ENCODE measurements around the gene DYDC1.

Gene DYDC1

DNA sequence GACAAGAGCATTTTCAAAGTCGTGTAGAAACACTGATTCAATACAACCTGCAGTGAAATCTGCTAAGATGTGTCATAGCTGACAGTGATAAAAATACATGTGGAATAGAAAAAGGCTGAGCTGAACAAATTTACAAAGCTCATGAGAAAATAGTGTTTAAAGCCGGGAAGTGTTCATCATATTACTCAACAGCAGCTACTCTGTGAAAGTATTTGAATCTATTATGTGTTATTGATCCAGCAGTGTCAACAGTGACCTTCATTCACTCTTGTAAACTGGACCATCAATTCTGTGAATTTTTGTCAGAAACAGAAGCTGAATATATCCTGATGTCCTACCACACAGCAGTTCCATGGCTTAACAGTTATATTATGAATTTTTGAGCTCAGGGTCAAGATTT is 11.6 kb downstream of the DYDC1 start:
- H3K4me3 ChIP-seq (ENCODE audit: low read length) = no peak overlapping the region
- no peaks in the 10 kb centered on the region for H3K27me3 ChIP-seq (ENCODE audit: control insufficient read depth, low read length)
- H3K4me2 ChIP-seq (ENCODE audit: low read length) = no peak overlapping the region
- no peaks in the 10 kb centered on the region for H3K9me3 ChIP-seq (ENCODE audit: control insufficient read depth, insufficient read depth, low read length)
- H3K9me2 ChIP-seq (replicated peaks; ENCODE audit: control insufficient read depth, low read length) = no peaks in the 10 kb centered on the region
- H3K27ac ChIP-seq (ENCODE audit: low read depth, low read length) = no peak overlapping the region
- H3F3A ChIP-seq (ENCODE audit: control insufficient read depth, insufficient read depth) = no peaks in the 10 kb centered on the region
- no peaks in the 10 kb centered on the region for H3K4me1 ChIP-seq (ENCODE audit: control insufficient read depth, low read length)
- TF ChIP-seq, protein P1, sequence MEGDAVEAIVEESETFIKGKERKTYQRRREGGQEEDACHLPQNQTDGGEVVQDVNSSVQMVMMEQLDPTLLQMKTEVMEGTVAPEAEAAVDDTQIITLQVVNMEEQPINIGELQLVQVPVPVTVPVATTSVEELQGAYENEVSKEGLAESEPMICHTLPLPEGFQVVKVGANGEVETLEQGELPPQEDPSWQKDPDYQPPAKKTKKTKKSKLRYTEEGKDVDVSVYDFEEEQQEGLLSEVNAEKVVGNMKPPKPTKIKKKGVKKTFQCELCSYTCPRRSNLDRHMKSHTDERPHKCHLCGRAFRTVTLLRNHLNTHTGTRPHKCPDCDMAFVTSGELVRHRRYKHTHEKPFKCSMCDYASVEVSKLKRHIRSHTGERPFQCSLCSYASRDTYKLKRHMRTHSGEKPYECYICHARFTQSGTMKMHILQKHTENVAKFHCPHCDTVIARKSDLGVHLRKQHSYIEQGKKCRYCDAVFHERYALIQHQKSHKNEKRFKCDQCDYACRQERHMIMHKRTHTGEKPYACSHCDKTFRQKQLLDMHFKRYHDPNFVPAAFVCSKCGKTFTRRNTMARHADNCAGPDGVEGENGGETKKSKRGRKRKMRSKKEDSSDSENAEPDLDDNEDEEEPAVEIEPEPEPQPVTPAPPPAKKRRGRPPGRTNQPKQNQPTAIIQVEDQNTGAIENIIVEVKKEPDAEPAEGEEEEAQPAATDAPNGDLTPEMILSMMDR (IDR thresholded peaks at IDR 0.05; ENCODE audit: low read depth, low read length, poor library complexity, severe bottlenecking) = no peak
- no peak for TF ChIP-seq EZH2phosphoT487 (IDR thresholded peaks at IDR 0.05; ENCODE audit: borderline replicate concordance, low read length)
- no peaks in the 10 kb centered on the region for H3K79me2 ChIP-seq (ENCODE audit: control insufficient read depth, low read length)
- no peaks in the 10 kb centered on the region for H3K36me3 ChIP-seq (ENCODE audit: control insufficient read depth, low read length)
- no peaks in the 10 kb centered on the region for H4K20me1 ChIP-seq (ENCODE audit: control insufficient read depth, insufficient read depth, low read depth, low read length)

DNA sequence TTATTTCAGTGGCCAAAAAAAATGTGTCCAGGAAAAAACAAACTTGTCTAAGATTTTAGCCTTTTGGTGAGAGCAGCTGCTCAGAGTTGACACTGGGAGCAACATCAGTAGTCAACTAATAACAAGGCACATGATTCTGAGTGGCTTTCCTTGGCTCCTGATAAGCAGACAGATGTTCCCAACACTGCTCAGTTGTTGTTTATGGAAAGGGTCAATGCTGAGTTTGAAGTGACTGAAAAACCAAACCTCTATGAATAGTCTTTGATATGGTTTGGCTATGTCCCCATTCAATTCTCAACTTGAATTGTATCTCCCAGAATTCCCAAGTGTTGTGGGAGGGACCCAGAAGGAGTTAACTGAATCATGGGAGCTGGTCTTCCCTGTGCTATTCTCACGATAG is 12.3 kb downstream of the DYDC1 start:
- Histone ChIP-seq H3K79me2 (ENCODE audit: control insufficient read depth, low read length) (no peaks in the 10 kb centered on the region), H4K20me1 (ENCODE audit: control insufficient read depth, insufficient read depth, low read depth, low read length) (no peaks in the 10 kb centered on the region), H3K4me1 (ENCODE audit: control insufficient read depth, low read length) (no peaks in the 10 kb centered on the region), H3K9me2 (replicated peaks; ENCODE audit: control insufficient read depth, low read length) (no peaks in the 10 kb centered on the region), H3K27me3 (ENCODE audit: control insufficient read depth, low read length) (no peaks in the 10 kb centered on the region), H3K9me3 (ENCODE audit: control insufficient read depth, insufficient read depth, low read length) (no peaks in the 10 kb centered on the region), H3K4me3 (ENCODE audit: low read length) (no peak overlapping the region), H3F3A (ENCODE audit: control insufficient read depth, insufficient read depth) (no peaks in the 10 kb centered on the region), H3K36me3 (ENCODE audit: control insufficient read depth, low read length) (no peaks in the 10 kb centered on the region), H3K27ac (ENCODE audit: low read depth, low read length) (no peak overlapping the region), H3K4me2 (ENCODE audit: low read length) (no peak overlapping the region)
- TF ChIP-seq, protein P1 (IDR thresholded peaks at IDR 0.05; ENCODE audit: low read depth, low read length, poor library complexity, severe bottlenecking) = no peak
- no peak for TF ChIP-seq EZH2phosphoT487 (IDR thresholded peaks at IDR 0.05; ENCODE audit: borderline replicate concordance, low read length)

DNA sequence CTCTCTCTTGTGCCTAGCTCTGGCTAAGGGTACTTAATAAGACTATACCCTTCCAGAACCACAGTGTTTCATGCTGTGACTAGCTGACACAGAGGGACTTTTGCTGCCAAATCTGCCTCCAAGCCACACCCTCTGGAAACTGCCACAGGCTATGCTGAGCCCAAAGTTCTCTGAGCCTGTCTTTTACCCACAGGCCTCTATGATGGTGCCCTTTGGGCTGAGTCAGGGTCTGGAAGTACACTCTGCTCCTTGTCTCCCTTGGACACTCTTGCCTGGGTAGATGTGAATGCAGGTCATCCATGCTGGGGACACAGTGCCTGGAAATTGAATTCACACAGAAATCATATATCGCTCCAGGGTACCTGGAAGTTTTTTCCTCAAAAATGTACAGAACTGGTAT is 22.6 kb downstream of the DYDC1 start:
- H3K4me1 ChIP-seq (ENCODE audit: control insufficient read depth, low read length) = no peaks in the 10 kb centered on the region
- TF ChIP-seq, protein P1 (IDR thresholded peaks at IDR 0.05; ENCODE audit: low read depth, low read length, poor library complexity, severe bottlenecking) = no peak
- TF ChIP-seq EZH2phosphoT487 (IDR thresholded peaks at IDR 0.05; ENCODE audit: borderline replicate concordance, low read length) = no peak
- no peaks in the 10 kb centered on the region for H3K9me2 ChIP-seq (replicated peaks; ENCODE audit: control insufficient read depth, low read length)
- H3K9me3 ChIP-seq (ENCODE audit: control insufficient read depth, insufficient read depth, low read length) = no peaks in the 10 kb centered on the region
- H4K20me1 ChIP-seq (ENCODE audit: control insufficient read depth, insufficient read depth, low read depth, low read length) = no peaks in the 10 kb centered on the region
- no peak overlapping the region for H3K4me3 ChIP-seq (ENCODE audit: low read length)
- no peak overlapping the region for H3K4me2 ChIP-seq (ENCODE audit: low read length)
- H3K79me2 ChIP-seq (ENCODE audit: control insufficient read depth, low read length) = no peaks in the 10 kb centered on the region
- H3K27me3 ChIP-seq (ENCODE audit: control insufficient read depth, low read length) = peaks cover 12% of the 10 kb centered on the region; the same call in 1 of the 2 replicates
- H3K36me3 ChIP-seq (ENCODE audit: control insufficient read depth, low read length) = no peaks in the 10 kb centered on the region
- no peaks in the 10 kb centered on the region for H3F3A ChIP-seq (ENCODE audit: control insufficient read depth, insufficient read depth)
- H3K27ac ChIP-seq (ENCODE audit: low read depth, low read length) = no peak overlapping the region
